ENCODE results near the gene NDC80. TPM values are rescaled to one million over a fixed set of nuclear protein-coding genes. Genes with fewer than 3 reads are reported as not detected.

The NDC80 gene
- total RNA-seq, 1 donor from 2014 or later: 7.7 TPM

DNA sequence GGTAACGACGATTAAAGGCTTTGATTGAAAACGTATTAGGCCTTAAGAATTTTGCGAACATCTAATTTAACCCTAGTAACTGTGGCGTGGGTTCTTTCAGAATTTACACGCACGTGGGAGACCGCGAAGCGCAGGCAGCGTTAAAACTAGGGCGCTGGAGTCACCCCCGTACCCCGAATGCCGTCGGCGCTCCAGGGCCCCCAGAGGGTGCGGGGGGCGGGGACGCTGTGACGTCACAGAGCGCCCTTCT, 83.5 kb downstream of the NDC80 start:
- peak overlapping the region; percentile 87 for H3K4me3 Mint-ChIP-seq (ENCODE audit: unreplicated experiment)
- H3K9me3 Mint-ChIP-seq (ENCODE audit: unreplicated experiment): peaks cover 4% of the 10 kb centered on the region
- H3K36me3 Mint-ChIP-seq (ENCODE audit: unreplicated experiment): no peaks in the 10 kb centered on the region
- TF ChIP-seq, protein P1, sequence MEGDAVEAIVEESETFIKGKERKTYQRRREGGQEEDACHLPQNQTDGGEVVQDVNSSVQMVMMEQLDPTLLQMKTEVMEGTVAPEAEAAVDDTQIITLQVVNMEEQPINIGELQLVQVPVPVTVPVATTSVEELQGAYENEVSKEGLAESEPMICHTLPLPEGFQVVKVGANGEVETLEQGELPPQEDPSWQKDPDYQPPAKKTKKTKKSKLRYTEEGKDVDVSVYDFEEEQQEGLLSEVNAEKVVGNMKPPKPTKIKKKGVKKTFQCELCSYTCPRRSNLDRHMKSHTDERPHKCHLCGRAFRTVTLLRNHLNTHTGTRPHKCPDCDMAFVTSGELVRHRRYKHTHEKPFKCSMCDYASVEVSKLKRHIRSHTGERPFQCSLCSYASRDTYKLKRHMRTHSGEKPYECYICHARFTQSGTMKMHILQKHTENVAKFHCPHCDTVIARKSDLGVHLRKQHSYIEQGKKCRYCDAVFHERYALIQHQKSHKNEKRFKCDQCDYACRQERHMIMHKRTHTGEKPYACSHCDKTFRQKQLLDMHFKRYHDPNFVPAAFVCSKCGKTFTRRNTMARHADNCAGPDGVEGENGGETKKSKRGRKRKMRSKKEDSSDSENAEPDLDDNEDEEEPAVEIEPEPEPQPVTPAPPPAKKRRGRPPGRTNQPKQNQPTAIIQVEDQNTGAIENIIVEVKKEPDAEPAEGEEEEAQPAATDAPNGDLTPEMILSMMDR (IDR thresholded peaks at IDR 0.05; ENCODE audit: partially characterized antibody, unreplicated experiment): no peak
- peaks cover 10% of the 10 kb centered on the region for H3K27me3 Mint-ChIP-seq (ENCODE audit: unreplicated experiment)
- H3K27ac Mint-ChIP-seq (ENCODE audit: unreplicated experiment): no peak overlapping the region
- DNase-seq: no peak
- peaks cover 4% of the 10 kb centered on the region for H3K4me1 Mint-ChIP-seq (ENCODE audit: low read depth, unreplicated experiment)

DNA sequence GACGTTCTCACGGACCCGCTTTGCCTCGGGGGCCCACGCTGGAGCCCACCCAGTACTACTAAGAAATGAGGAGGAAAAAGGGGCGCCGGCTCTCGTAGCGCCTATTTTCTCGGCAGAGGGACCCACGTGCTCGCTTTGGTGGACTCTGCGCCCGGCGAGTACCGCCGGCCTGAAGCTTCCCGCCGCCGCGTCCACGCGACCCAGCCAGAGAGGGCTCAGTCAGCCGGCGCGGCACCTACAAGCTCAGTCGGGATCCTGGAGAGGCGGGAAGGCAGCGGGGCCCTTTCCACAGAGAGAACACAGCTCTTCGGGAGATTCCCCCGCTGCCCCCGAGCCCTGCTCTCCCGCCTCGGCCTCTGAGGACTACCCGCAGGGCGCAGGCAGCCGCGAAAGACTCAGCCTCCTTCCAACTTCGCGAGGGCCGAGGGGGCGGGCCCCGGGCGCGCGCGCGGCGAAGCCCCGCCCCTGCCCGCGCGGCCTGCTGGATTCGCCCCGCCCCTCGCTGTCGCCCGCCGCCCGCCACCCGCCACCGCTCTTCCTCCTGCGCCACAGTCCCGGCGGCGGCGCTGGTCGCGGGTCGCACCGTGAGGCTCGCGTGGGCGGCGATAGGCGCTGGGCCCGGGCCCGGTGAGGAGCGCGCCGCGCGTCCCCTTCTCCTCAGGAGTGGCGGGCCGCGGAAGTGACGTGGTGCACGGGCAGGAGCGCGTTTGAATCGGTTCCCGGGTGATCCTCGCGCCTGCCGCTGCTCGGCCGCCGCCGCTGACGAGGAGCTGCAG, 84.0 kb downstream of the NDC80 start, which contains the start of gene SMCHD1:
TSS of gene SMCHD1 (plus strand) at position 549 of the 776 bp plus-strand sequence. CDS start 350 bp downstream, outside the sequence.
- peak within 1 kb of the TSS; percentile 94 for H3K4me3 Mint-ChIP-seq (ENCODE audit: unreplicated experiment)

DNA sequence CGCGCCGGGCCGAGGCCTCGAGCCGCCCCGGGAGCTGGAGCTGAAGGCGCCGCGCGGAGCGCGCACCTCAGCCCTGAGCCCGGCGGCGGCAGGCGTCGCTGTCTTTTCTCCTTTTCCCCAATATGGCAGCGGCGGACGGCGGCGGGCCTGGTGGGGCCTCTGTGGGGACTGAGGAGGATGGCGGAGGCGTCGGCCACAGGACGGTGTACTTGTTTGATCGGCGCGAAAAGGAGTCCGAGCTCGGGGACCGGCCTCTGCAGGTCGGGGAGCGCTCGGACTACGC, 84.5 kb downstream of the NDC80 start:
- Mint-ChIP-seq H3K36me3 (ENCODE audit: unreplicated experiment) (no peaks in the 10 kb centered on the region), H3K27ac (ENCODE audit: unreplicated experiment) (no peak overlapping the region), H3K27me3 (ENCODE audit: unreplicated experiment) (peaks cover 10% of the 10 kb centered on the region), H3K9me3 (ENCODE audit: unreplicated experiment) (peaks cover 4% of the 10 kb centered on the region), H3K4me3 (ENCODE audit: unreplicated experiment) (peak overlapping the region; percentile 94), H3K4me1 (ENCODE audit: low read depth, unreplicated experiment) (peaks cover 4% of the 10 kb centered on the region)
- TF ChIP-seq, protein P1 (IDR thresholded peaks at IDR 0.05; ENCODE audit: partially characterized antibody, unreplicated experiment): no peak
- DNase-seq: no peak

More for the DNA sequence above, 84.0 kb downstream of the NDC80 start, which contains the start of gene SMCHD1:
- TF ChIP-seq, protein P1 (IDR thresholded peaks at IDR 0.05; ENCODE audit: partially characterized antibody, unreplicated experiment): no peak
- peak; percentile 80 for DNase-seq
- Mint-ChIP-seq H3K36me3 (ENCODE audit: unreplicated experiment) (no peaks in the 10 kb centered on the region), H3K4me1 (ENCODE audit: low read depth, unreplicated experiment) (peaks cover 4% of the 10 kb centered on the region), H3K27ac (ENCODE audit: unreplicated experiment) (peak within 1 kb of the TSS; percentile 55), H3K9me3 (ENCODE audit: unreplicated experiment) (peaks cover 4% of the 10 kb centered on the region), H3K27me3 (ENCODE audit: unreplicated experiment) (peaks cover 10% of the 10 kb centered on the region)

DNA sequence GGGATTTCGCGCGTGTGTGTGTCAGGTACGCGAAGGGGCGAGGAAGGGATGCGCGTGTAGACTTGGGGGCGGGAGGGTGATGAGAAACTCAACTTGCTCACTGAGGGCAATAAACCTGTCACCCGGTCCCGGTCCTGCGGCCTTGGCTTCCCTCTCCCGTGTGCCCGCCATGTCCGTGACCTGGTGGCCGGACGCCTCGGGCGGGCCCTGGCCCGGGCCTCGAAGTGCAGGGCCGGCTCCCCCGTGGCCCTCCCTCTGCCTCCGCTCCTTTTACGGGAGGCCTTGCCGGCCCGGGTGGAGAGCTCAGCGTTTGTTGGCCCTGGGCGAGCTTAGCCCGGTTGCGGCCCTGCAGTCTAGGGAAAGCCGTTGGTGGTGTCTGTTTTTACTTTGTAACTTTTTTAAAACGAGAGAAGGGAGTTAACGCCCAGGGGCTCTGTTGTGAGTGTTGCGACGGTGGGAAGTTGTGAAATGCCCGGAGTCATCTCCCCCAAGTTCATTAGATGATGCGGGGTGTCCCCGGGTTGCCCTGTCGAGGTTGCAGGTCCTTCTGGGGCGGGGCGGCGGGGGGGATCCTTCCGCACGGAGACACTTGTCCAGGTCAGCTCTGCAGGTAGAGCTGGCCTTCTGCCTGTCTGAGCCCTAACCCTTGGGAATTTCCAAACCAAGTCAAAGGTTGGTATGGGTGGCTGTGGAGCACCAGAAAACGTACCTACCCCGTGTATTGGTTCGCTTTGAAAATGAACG, 85.1 kb downstream of the NDC80 start:
- peaks cover 10% of the 10 kb centered on the region for H3K27me3 Mint-ChIP-seq (ENCODE audit: unreplicated experiment)
- peak; percentile 52 for DNase-seq
- H3K4me1 Mint-ChIP-seq (ENCODE audit: low read depth, unreplicated experiment): peaks cover 4% of the 10 kb centered on the region

More for the DNA sequence above, 85.1 kb downstream of the NDC80 start:
- TF ChIP-seq, protein P1 (IDR thresholded peaks at IDR 0.05; ENCODE audit: partially characterized antibody, unreplicated experiment): no peak
- Mint-ChIP-seq H3K4me3 (ENCODE audit: unreplicated experiment) (peak overlapping the region; percentile 94), H3K9me3 (ENCODE audit: unreplicated experiment) (peaks cover 4% of the 10 kb centered on the region), H3K27ac (ENCODE audit: unreplicated experiment) (peak overlapping the region; percentile 55), H3K36me3 (ENCODE audit: unreplicated experiment) (no peaks in the 10 kb centered on the region)
